HG03571 (cell line): Measurements from ENCODE around the gene XPO5.

ENCODE experiments used
- ATAC-seq: cut with Tn5 transposase; IDR thresholded peaks from one replicate; pipeline ENCODE4 v1.9.1; 2021; ENCODE audit not compliant: unreplicated experiment

Gene XPO5

DNA sequence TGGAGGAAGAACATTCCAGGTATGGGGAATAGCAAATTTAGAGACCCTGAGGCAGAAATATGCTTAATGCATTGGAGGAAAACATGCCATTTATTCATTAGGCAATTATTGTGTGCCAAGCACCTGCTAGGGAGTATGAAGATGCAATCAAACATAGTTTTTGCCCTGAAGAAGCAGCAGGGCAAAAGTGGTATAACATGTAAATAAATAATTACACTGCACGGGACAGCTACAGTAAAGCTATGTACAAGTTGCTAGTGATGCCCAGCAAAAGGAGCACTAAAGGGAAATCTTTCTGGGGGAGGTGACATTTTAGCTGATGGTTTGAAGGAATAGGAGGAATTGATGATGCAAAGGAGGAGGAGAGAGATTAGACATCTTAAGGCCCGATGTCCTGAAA, 99.1 kb downstream of the XPO5 start:
- no peak for ATAC-seq

DNA sequence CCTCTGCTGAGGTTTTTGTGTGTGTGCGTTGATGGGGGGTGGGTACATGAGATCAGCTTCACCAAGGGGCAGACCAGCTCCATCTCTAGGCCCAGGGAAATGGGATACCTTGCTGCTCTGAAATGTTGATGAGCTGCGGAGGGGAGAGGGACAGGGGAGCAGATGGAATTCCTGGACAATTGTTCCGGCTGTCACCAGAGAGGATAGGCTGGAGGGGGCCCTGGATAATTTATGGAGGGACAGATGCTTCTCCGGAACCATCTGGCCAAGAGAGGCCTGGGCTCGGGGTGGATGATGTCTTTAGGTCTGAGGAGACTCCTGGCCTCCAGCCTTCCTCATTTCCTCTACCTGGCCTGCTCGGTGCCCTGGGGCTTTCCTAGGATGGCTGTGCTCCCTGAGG, 100.3 kb downstream of the XPO5 start:
- ATAC-seq: no peak

DNA sequence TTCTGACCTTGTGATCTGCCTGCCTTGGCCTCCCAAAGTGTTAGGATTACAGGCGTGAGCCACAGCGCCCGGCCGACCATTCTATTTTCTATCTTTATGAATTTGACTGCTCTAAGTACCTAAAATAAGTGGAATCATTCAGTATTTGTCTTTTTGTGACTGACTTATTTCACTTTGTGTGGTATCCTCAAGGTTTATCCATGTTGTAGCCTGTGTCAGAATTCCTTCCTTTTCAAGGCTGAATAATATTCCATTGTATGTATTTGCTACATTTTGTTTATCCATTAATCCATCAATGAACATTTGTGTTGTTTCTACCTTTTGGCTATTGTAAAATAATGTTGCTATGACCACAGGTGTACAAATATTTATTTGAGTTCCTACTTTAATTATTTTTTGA, 103.3 kb downstream of the XPO5 start:
- no peak for ATAC-seq
